Spleen (tissue), 7 donors: ENCODE data around the gene MAN1A2.

Experiments
- CTCF ChIP-seq, 11 experiments: fragments of 200-600 bp in 7 of 11; fragments of 450-650 bp in 4 of 11; sonication (generic) in 4 of 11; IDR thresholded peaks in 8 of 11; conservative IDR thresholded peaks in 3 of 11; 1 replicate in 7 of 11; 2 replicates in 4 of 11; pipeline versions ENCODE4 v1.4.0 to v1.8.0; 2016 to 2021; ENCODE audit warnings: antibody characterized with exemption in 11 of 11, inconsistent platforms in 4 of 11, mild to moderate bottlenecking in 1 of 11
- POLR2A ChIP-seq, 3 donors: fragments of 450-650 bp; IDR thresholded peaks; one replicate each; pipeline ENCODE4 v1.5.1; 2017; ENCODE audit warnings: antibody characterized with exemption in 3 of 3, mild to moderate bottlenecking in 1 of 3
- POLR2AphosphoS5 ChIP-seq, 3 donors: sonication (generic); formaldehyde crosslinking; IDR thresholded peaks; one replicate each; pipeline ENCODE4 v1.5.1; 2017; ENCODE audit warnings: antibody characterized with exemption in 3 of 3
- donor health status: DM: no; HTN: no; CAD: no; lungs with moderate emphysema.
- donor health status: DM: no; HTN: no; CAD: no.
- donor health status: DM: no; HTN: no; CAD: no.

- no peak for TF ChIP-seq CTCF (IDR thresholded peaks at IDR 0.05 in 8 of 11, conservative IDR thresholded peaks at IDR 0.05 in 3 of 11)
- no peak for TF ChIP-seq POLR2A (IDR thresholded peaks at IDR 0.05)
- no peak for TF ChIP-seq POLR2AphosphoS5 (IDR thresholded peaks at IDR 0.05)
These were observed 174.3 kb downstream of the MAN1A2 start for GRCh38 chr1:117541585-117541984.
